IPS DF 6.9 (cell line): ENCODE data around the gene LAIR2.

ENCODE experiments used
- DNase-seq: peaks from one replicate; pipeline ENCODE4 v3.0.0-alpha.2; 2013; ENCODE audit warnings: low read depth, low spot score
- H3K27ac ChIP-seq: one replicate; pipeline ENCODE4 v1.5.1; 2013; ENCODE audit warnings: low read length, control low read depth
- H3K27me3 ChIP-seq: 2 replicates; pipeline ENCODE4 v1.6.1; 2013; ENCODE audit warnings: mild to moderate bottlenecking, low read length; ENCODE audit not compliant: control insufficient read depth, insufficient read depth
- H3K36me3 ChIP-seq: 2 replicates; pipeline ENCODE4 v1.6.1; 2013; ENCODE audit warnings: low read length; ENCODE audit not compliant: control insufficient read depth, insufficient read depth
- H3K4me1 ChIP-seq: 2 replicates; pipeline ENCODE4 v1.6.1; 2013; ENCODE audit warnings: low read length; ENCODE audit not compliant: control insufficient read depth, insufficient read depth
- H3K4me3 ChIP-seq: 2 replicates; pipeline ENCODE4 v1.5.1; 2013; ENCODE audit warnings: mild to moderate bottlenecking, low read length
- H3K9me3 ChIP-seq: 2 replicates; pipeline ENCODE4 v1.6.1; 2013; ENCODE audit warnings: low read length, inconsistent platforms; ENCODE audit not compliant: control insufficient read depth, insufficient read depth
- WGBS: extraction: QIAGEN DNeasy Blood & Tissue Kit; methylation state at CpG from one replicate; pipeline ENCODE4 v1.1.7; 2013; ENCODE audit warnings: mixed read lengths, missing lambda C conversion rate; ENCODE audit not compliant: insufficient read length, insufficient coverage; 5-methylcytosine and 5-hydroxymethylcytosine counted together

LAIR2 gene

GRCh38 chr19:54518844-54519243 lies 16.2 kb downstream of the LAIR2 start:
- no peak overlapping the region for H3K4me3 ChIP-seq
- H3K36me3 ChIP-seq: no peaks in the 10 kb centered on the region
- no peak for DNase-seq
- H3K27me3 ChIP-seq: no peaks in the 10 kb centered on the region
- WGBS: no CpG with 5 or more reads among the region's 5 CpGs
- H3K9me3 ChIP-seq: peaks cover 8% of the 10 kb centered on the region
- H3K27ac ChIP-seq: no peak overlapping the region
- H3K4me1 ChIP-seq: no peaks in the 10 kb centered on the region

GRCh38 chr19:54521022-54521859 lies 18.6 kb downstream of the LAIR2 start:
- no peak for DNase-seq
- peaks cover 8% of the 10 kb centered on the region for H3K9me3 ChIP-seq
- H3K36me3 ChIP-seq: no peaks in the 10 kb centered on the region
- no peaks in the 10 kb centered on the region for H3K27me3 ChIP-seq
- H3K27ac ChIP-seq: no peak overlapping the region
- no peaks in the 10 kb centered on the region for H3K4me1 ChIP-seq
- no CpG with 5 or more reads among the region's 18 CpGs for WGBS
- no peak overlapping the region for H3K4me3 ChIP-seq

GRCh38 chr19:54521860-54522513 lies 19.4 kb downstream of the LAIR2 start:
- no peak for DNase-seq
- Histone ChIP-seq H3K36me3 (no peaks in the 10 kb centered on the region), H3K4me1 (no peaks in the 10 kb centered on the region), H3K27ac (no peak overlapping the region), H3K9me3 (peaks cover 11% of the 10 kb centered on the region), H3K4me3 (no peak overlapping the region), H3K27me3 (no peaks in the 10 kb centered on the region)
- no CpG with 5 or more reads among the region's 6 CpGs for WGBS

GRCh38 chr19:54523403-54523802 lies 20.8 kb downstream of the LAIR2 start:
- no peaks in the 10 kb centered on the region for H3K27me3 ChIP-seq
- H3K9me3 ChIP-seq: peaks cover 15% of the 10 kb centered on the region
- no peak for DNase-seq
- no peaks in the 10 kb centered on the region for H3K36me3 ChIP-seq
- WGBS: no CpG with 5 or more reads among the region's 5 CpGs
- no peak overlapping the region for H3K4me3 ChIP-seq
- no peak overlapping the region for H3K27ac ChIP-seq
- no peaks in the 10 kb centered on the region for H3K4me1 ChIP-seq

- Histone ChIP-seq H3K27me3 (no peaks in the 10 kb centered on the region), H3K9me3 (peaks cover 15% of the 10 kb centered on the region), H3K4me3 (no peak overlapping the region), H3K27ac (no peak overlapping the region), H3K4me1 (no peaks in the 10 kb centered on the region), H3K36me3 (no peaks in the 10 kb centered on the region)
- DNase-seq: no peak
- no CpG with 5 or more reads among the region's 5 CpGs for WGBS
Observed at GRCh38 chr19:54525636-54526035, 23.0 kb downstream of the LAIR2 start.

GRCh38 chr19:54526972-54527371 lies 24.3 kb downstream of the LAIR2 start:
- no peak for DNase-seq
- no CpG with 5 or more reads among the region's 26 CpGs for WGBS
- H3K27ac ChIP-seq: no peak overlapping the region
- no peaks in the 10 kb centered on the region for H3K36me3 ChIP-seq
- no peaks in the 10 kb centered on the region for H3K4me1 ChIP-seq
- H3K9me3 ChIP-seq: peaks cover 13% of the 10 kb centered on the region
- no peaks in the 10 kb centered on the region for H3K27me3 ChIP-seq
- H3K4me3 ChIP-seq: no peak overlapping the region

GRCh38 chr19:54530866-54531265 lies 28.2 kb downstream of the LAIR2 start:
- no peak overlapping the region for H3K4me3 ChIP-seq
- no peaks in the 10 kb centered on the region for H3K36me3 ChIP-seq
- WGBS: no CpG with 5 or more reads among the region's 5 CpGs
- no peak overlapping the region for H3K27ac ChIP-seq
- H3K9me3 ChIP-seq: peaks cover 21% of the 10 kb centered on the region
- DNase-seq: no peak
- no peaks in the 10 kb centered on the region for H3K4me1 ChIP-seq
- no peaks in the 10 kb centered on the region for H3K27me3 ChIP-seq

GRCh38 chr19:54532528-54532927 lies 29.9 kb downstream of the LAIR2 start:
- Histone ChIP-seq H3K36me3 (no peaks in the 10 kb centered on the region), H3K9me3 (peaks cover 24% of the 10 kb centered on the region), H3K4me1 (no peaks in the 10 kb centered on the region), H3K4me3 (no peak overlapping the region), H3K27ac (no peak overlapping the region), H3K27me3 (no peaks in the 10 kb centered on the region)
- WGBS: no CpG with 5 or more reads among the region's 4 CpGs
- no peak for DNase-seq

GRCh38 chr19:54533476-54533875 lies 30.8 kb downstream of the LAIR2 start:
- WGBS: no CpG with 5 or more reads among the region's 8 CpGs
- no peaks in the 10 kb centered on the region for H3K27me3 ChIP-seq

GRCh38 chr19:54534156-54534555 lies 31.5 kb downstream of the LAIR2 start:
- no peaks in the 10 kb centered on the region for H3K4me1 ChIP-seq
- peaks cover 21% of the 10 kb centered on the region for H3K9me3 ChIP-seq
- no CpG with 5 or more reads among the region's 8 CpGs for WGBS
- DNase-seq: no peak
- H3K36me3 ChIP-seq: no peaks in the 10 kb centered on the region
- no peak overlapping the region for H3K27ac ChIP-seq
- H3K4me3 ChIP-seq: no peak overlapping the region
- H3K27me3 ChIP-seq: no peaks in the 10 kb centered on the region

More at GRCh38 chr19:54533476-54533875, 30.8 kb downstream of the LAIR2 start:
- Histone ChIP-seq H3K4me3 (no peak overlapping the region), H3K9me3 (peaks cover 21% of the 10 kb centered on the region), H3K4me1 (no peaks in the 10 kb centered on the region), H3K36me3 (no peaks in the 10 kb centered on the region), H3K27ac (no peak overlapping the region)
- no peak for DNase-seq
